Neuronal stem cell (in vitro differentiated cells): ENCODE results near the gene POLD1.

Source experiments
- DNase-seq: peaks from one replicate; pipeline ENCODE4 v3.0.0-alpha.2; 2013; ENCODE audit warnings: low spot score
- H2AFZ ChIP-seq: one replicate; pipeline ENCODE4 v1.6.1; 2013; ENCODE audit warnings: mild to moderate bottlenecking, low read length, inconsistent platforms
- H2AK5ac ChIP-seq: 2 replicates; pipeline ENCODE4 v1.6.1; 2013; ENCODE audit warnings: low read depth, mild to moderate bottlenecking, inconsistent platforms, low read length, moderate library complexity, mixed read lengths
- H2BK120ac ChIP-seq: 2 replicates; pipeline ENCODE4 v1.6.1; 2013; ENCODE audit warnings: low read depth, mild to moderate bottlenecking, inconsistent platforms, low read length, moderate library complexity, mixed read lengths
- H2BK12ac ChIP-seq: one replicate; pipeline ENCODE4 v1.6.1; 2013; ENCODE audit warnings: low read length, inconsistent platforms
- H2BK15ac ChIP-seq: 2 replicates; pipeline ENCODE4 v1.6.1; 2013; ENCODE audit warnings: mild to moderate bottlenecking, low read length, inconsistent platforms, mixed read lengths
- H2BK5ac ChIP-seq: one replicate; pipeline ENCODE4 v1.6.1; 2013; ENCODE audit warnings: inconsistent platforms, mild to moderate bottlenecking, low read length, moderate library complexity
- H3K14ac ChIP-seq: one replicate; pipeline ENCODE4 v1.6.1; 2013; ENCODE audit warnings: low read length, inconsistent platforms
- H3K18ac ChIP-seq: 2 replicates; pipeline ENCODE4 v1.6.1; 2013; ENCODE audit warnings: low read length, inconsistent platforms
- H3K23ac ChIP-seq: 2 replicates; pipeline ENCODE4 v1.6.1; 2013; ENCODE audit warnings: low read depth, mild to moderate bottlenecking, mixed read lengths, low read length, inconsistent platforms; ENCODE audit not compliant: poor library complexity
- H3K27ac ChIP-seq: replicated peaks from 3 replicates; pipeline ENCODE4 v1.5.1; 2013; ENCODE audit warnings: low read length, inconsistent platforms
- H3K27me3 ChIP-seq, 3 experiments: 2 replicates each; pipeline ENCODE4 v1.6.1; 2013; ENCODE audit warnings: low read length in 3 of 3, mild to moderate bottlenecking in 2 of 3, inconsistent platforms in 1 of 3, low read depth in 1 of 3, mixed read lengths in 1 of 3, moderate library complexity in 1 of 3; ENCODE audit not compliant: control insufficient read depth in 3 of 3, insufficient read depth in 3 of 3
- H3K36me3 ChIP-seq, 2 donors: replicated peaks in 1 of 2; 2 replicates each; pipeline ENCODE4 v1.6.1; 2013; ENCODE audit warnings: low read length in 2 of 2; ENCODE audit not compliant: control insufficient read depth in 2 of 2, insufficient read depth in 2 of 2
- H3K4ac ChIP-seq: 2 replicates; pipeline ENCODE4 v1.6.1; 2013; ENCODE audit warnings: inconsistent platforms, mild to moderate bottlenecking, low read length, moderate library complexity
- H3K4me1 ChIP-seq, 2 donors: 1 replicate in 1 of 2; 2 replicates in 1 of 2; pipeline ENCODE4 v1.6.1; 2013; ENCODE audit warnings: low read length in 2 of 2, low read depth in 1 of 2; ENCODE audit not compliant: control insufficient read depth in 2 of 2, insufficient read depth in 1 of 2
- H3K4me2 ChIP-seq: one replicate; pipeline ENCODE4 v1.6.1; 2013; ENCODE audit warnings: mild to moderate bottlenecking, low read length, inconsistent platforms; ENCODE audit not compliant: insufficient read depth, poor library complexity, severe bottlenecking
- H3K4me3 ChIP-seq, 2 donors: 2 replicates each; pipeline ENCODE4 v1.5.1; 2013; ENCODE audit warnings: low read length in 2 of 2, mild to moderate bottlenecking in 2 of 2, inconsistent platforms in 1 of 2, moderate library complexity in 1 of 2
- H3K79me1 ChIP-seq: one replicate; pipeline ENCODE4 v1.6.1; 2013; ENCODE audit warnings: low read depth, mild to moderate bottlenecking, inconsistent platforms, low read length, moderate library complexity
- H3K9ac ChIP-seq: one replicate; pipeline ENCODE4 v1.6.1; 2013; ENCODE audit warnings: mild to moderate bottlenecking, low read depth, low read length, inconsistent platforms; ENCODE audit not compliant: poor library complexity
- H3K9me3 ChIP-seq, 2 donors: replicated peaks in 1 of 2; 2 replicates each; pipeline versions ENCODE3 to v1.6.1; 2013; ENCODE audit warnings: low read length in 2 of 2, mild to moderate bottlenecking in 2 of 2, inconsistent platforms in 1 of 2, low read depth in 1 of 2, mixed read lengths in 1 of 2, moderate library complexity in 1 of 2; ENCODE audit not compliant: control insufficient read depth in 2 of 2, insufficient read depth in 1 of 2
- H4K8ac ChIP-seq: one replicate; pipeline ENCODE4 v1.6.1; 2013; ENCODE audit warnings: low read depth, mild to moderate bottlenecking, inconsistent platforms, low read length, moderate library complexity
- H4K91ac ChIP-seq: one replicate; pipeline ENCODE4 v1.6.1; 2013; ENCODE audit warnings: low read length, low read depth, mild to moderate bottlenecking, inconsistent platforms; ENCODE audit not compliant: poor library complexity
- WGBS, 2 donors: extraction: QIAGEN DNeasy Blood & Tissue Kit; methylation state at CpG; one replicate each; pipeline ENCODE4 v1.1.7; 2013; ENCODE audit warnings: missing lambda C conversion rate in 2 of 2, mixed read lengths in 1 of 2; ENCODE audit not compliant: insufficient read length in 2 of 2, insufficient replicate concordance in 1 of 2; ENCODE audit errors: extremely low coverage in 2 of 2; 5-methylcytosine and 5-hydroxymethylcytosine counted together

POLD1 gene

DNA sequence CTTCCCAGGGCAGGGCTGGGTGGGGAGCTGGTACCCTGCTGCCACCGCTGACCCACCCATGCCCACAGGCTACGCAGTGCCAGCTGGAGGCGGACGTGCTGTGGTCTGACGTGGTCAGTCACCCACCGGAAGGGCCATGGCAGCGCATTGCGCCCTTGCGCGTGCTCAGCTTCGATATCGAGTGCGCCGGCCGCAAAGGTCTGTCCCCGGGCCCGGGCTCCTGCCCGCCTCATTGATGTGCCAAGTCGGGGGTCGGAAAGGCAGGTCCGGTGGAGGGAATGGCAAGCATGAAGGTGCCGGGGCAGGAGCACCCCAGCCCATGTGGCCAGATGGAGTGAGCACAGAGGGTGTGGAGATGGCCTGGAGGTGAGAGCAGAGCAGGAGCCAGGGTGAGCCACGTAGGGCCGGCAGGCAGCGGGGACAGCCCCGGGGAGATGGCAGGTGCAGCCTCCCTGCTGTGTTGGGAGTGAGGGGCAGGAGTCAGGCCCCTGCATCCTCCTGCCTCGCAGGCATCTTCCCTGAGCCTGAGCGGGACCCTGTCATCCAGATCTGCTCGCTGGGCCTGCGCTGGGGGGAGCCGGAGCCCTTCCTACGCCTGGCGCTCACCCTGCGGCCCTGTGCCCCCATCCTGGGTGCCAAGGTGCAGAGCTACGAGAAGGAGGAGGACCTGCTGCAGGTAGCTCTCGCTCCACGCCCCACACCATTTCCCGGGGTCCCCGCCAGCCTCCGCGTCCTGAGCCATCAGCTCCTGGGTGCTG is 18.6 kb downstream of the POLD1 start:
- Histone ChIP-seq H2AFZ (no peak overlapping the region), H3K4me3 (no peak overlapping the region), H2BK120ac (no peak overlapping the region), H2AK5ac (no peak overlapping the region), H3K14ac (peak overlapping the region; percentile 82), H3K23ac (peak overlapping the region; percentile 43), H3K27me3 (no peaks in the 10 kb centered on the region), H3K4me1 (peaks cover 0 to 2% of the 10 kb centered on the region in 2 donors), H4K91ac (no peak overlapping the region), H3K4me2 (no peak overlapping the region), H2BK12ac (no peak overlapping the region), H3K9me3 (peaks cover 2 to 5% of the 10 kb centered on the region in 2 donors), H2BK15ac (no peak overlapping the region), H2BK5ac (no peak overlapping the region), H3K27ac (no peak overlapping the region), H3K18ac (no peak overlapping the region), H3K4ac (no peak overlapping the region), H3K9ac (no peak overlapping the region), H3K36me3 (peaks cover 52 to 66% of the 10 kb centered on the region in 2 donors), H3K79me1 (peaks cover 24% of the 10 kb centered on the region), H4K8ac (peak overlapping the region; percentile 65)
- WGBS, 2 donors, result no CpG with 5 or more reads among the region's 41 CpGs
- no peak for DNase-seq

DNA sequence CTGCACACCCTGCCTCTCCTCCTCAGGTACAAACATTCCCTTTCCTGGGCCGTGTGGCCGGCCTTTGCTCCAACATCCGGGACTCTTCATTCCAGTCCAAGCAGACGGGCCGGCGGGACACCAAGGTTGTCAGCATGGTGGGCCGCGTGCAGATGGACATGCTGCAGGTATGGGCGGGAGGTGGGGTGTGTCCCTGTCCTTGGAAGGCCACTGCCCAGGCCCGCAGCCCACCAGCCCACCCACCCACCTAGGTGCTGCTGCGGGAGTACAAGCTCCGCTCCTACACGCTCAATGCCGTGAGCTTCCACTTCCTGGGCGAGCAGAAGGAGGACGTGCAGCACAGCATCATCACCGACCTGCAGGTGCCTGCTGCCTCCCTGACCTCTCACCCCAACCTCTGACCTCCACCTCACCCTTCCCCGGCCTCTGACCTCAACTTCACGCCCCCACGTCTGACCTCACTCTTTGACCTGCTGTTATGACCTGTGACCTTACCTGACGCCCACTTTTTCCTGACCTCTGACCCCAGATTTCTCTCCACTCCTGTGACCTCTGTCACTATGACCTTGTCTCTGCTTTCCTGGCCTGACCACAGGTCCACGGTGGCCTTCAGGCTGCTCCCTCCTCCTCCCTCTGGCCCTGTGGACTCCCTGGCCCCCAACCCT is 22.1 kb downstream of the POLD1 start:
- Histone ChIP-seq H2AK5ac (no peak overlapping the region), H2BK12ac (no peak overlapping the region), H3K9me3 (peaks cover 0 to 2% of the 10 kb centered on the region in 2 donors), H3K9ac (peak overlapping the region; percentile 70), H3K18ac (no peak overlapping the region), H3K79me1 (peaks cover 15% of the 10 kb centered on the region), H3K4me1 (no peaks in the 10 kb centered on the region), H3K4ac (no peak overlapping the region), H3K27ac (no peak overlapping the region), H2AFZ (no peak overlapping the region), H4K8ac (no peak overlapping the region), H2BK120ac (no peak overlapping the region), H3K4me3 (no peak overlapping the region), H3K27me3 (no peaks in the 10 kb centered on the region), H3K14ac (no peak overlapping the region), H3K4me2 (no peak overlapping the region), H2BK15ac (no peak overlapping the region), H3K23ac (peak overlapping the region; percentile 73), H2BK5ac (no peak overlapping the region), H3K36me3 (peaks cover 57 to 81% of the 10 kb centered on the region in 2 donors), H4K91ac (no peak overlapping the region)
- no peak for DNase-seq
- no CpG with 5 or more reads among the region's 22 CpGs for WGBS, 2 donors

DNA sequence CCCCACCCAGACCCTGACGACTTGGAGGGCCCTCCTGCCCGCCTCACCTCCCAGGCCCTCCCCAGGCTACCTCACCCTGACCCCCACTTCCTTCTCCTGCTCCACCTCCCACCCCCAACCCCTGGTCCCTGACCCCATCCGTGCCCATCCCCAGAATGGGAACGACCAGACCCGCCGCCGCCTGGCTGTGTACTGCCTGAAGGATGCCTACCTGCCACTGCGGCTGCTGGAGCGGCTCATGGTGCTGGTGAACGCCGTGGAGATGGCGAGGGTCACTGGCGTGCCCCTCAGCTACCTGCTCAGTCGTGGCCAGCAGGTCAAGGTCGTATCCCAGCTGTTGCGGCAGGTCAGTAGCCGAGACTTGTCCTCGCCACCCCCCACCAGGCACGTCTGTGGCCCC is 22.7 kb downstream of the POLD1 start:
- no peaks in the 10 kb centered on the region for H3K27me3 ChIP-seq
- H3K14ac ChIP-seq, result no peak overlapping the region
- no peak overlapping the region for H2BK15ac ChIP-seq
- peaks cover 0 to 2% of the 10 kb centered on the region in 2 donors for H3K9me3 ChIP-seq
- no peak overlapping the region for H3K18ac ChIP-seq
- no peak for DNase-seq
- H2AK5ac ChIP-seq, result no peak overlapping the region
- H3K4me3 ChIP-seq, result no peak overlapping the region
- no peak overlapping the region for H2BK120ac ChIP-seq
- no peak overlapping the region for H2BK5ac ChIP-seq
- no peak overlapping the region for H2BK12ac ChIP-seq
- H3K4me2 ChIP-seq, result no peak overlapping the region
- WGBS, 2 donors, result no CpG with 5 or more reads among the region's 19 CpGs
- H3K23ac ChIP-seq, result peak overlapping the region; percentile 65
- no peak overlapping the region for H3K4ac ChIP-seq
- H3K79me1 ChIP-seq, result peaks cover 11% of the 10 kb centered on the region
- H4K91ac ChIP-seq, result no peak overlapping the region
- no peak overlapping the region for H3K27ac ChIP-seq
- H2AFZ ChIP-seq, result no peak overlapping the region
- H3K36me3 ChIP-seq, result peaks cover 55 to 78% of the 10 kb centered on the region in 2 donors
- H3K9ac ChIP-seq, result no peak overlapping the region
- no peaks in the 10 kb centered on the region for H3K4me1 ChIP-seq
- no peak overlapping the region for H4K8ac ChIP-seq

DNA sequence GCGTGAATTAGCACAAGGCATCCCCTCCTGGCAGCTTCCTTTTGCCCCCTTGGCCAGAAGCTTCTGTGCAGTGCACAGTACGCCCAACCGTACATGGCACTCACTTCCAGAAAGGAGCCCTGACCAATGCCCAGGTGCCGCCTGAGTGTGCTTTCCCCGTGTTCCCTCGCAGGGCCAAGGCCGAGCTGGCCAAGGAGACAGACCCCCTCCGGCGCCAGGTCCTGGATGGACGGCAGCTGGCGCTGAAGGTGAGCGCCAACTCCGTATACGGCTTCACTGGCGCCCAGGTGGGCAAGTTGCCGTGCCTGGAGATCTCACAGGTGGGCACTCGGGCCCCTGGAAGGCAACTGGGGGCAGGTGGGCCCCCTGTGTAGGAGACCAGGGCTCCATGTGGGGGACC is 25.2 kb downstream of the POLD1 start:
- Histone ChIP-seq H2AFZ (no peak overlapping the region), H3K18ac (no peak overlapping the region), H2BK15ac (no peak overlapping the region), H3K4me1 (no peaks in the 10 kb centered on the region), H3K27ac (no peak overlapping the region), H3K23ac (no peak overlapping the region), H2BK12ac (no peak overlapping the region), H3K27me3 (no peaks in the 10 kb centered on the region), H3K4me2 (no peak overlapping the region), H3K9me3 (peaks cover 0 to 3% of the 10 kb centered on the region in 2 donors), H3K9ac (no peak overlapping the region), H3K36me3 (peaks cover 47 to 78% of the 10 kb centered on the region in 2 donors), H3K79me1 (peaks cover 1% of the 10 kb centered on the region), H2AK5ac (no peak overlapping the region), H2BK5ac (peak overlapping the region; percentile 11), H3K14ac (no peak overlapping the region), H2BK120ac (no peak overlapping the region), H4K91ac (no peak overlapping the region), H3K4ac (no peak overlapping the region), H4K8ac (no peak overlapping the region), H3K4me3 (no peak overlapping the region)
- no CpG with 5 or more reads among the region's 17 CpGs for WGBS, 2 donors
- DNase-seq, result no peak
